ENCODE measurements around the gene MT1H. TPM values are rescaled to one million over a fixed set of nuclear protein-coding genes. Genes with fewer than 3 reads are reported as not detected.

Gene MT1H
- total and polyA plus RNA-seq, 3 donors from 2014 or later = not detected

GRCh38 chr16:56675685-56676210, 6.1 kb downstream of the MT1H start:
- Histone ChIP-seq H3K4me3 (peak overlapping the region in 1 of 2 donors; percentile 39), H3K4me1 (no peaks in the 10 kb centered on the region), H3K27me3 (no peaks in the 10 kb centered on the region), H3K27ac (no peak overlapping the region), H3K36me3 (ENCODE audit: low read depth, missing control alignments) (no peaks in the 10 kb centered on the region), H3K9me3 (no peaks in the 10 kb centered on the region)
- TF ChIP-seq, protein P1, sequence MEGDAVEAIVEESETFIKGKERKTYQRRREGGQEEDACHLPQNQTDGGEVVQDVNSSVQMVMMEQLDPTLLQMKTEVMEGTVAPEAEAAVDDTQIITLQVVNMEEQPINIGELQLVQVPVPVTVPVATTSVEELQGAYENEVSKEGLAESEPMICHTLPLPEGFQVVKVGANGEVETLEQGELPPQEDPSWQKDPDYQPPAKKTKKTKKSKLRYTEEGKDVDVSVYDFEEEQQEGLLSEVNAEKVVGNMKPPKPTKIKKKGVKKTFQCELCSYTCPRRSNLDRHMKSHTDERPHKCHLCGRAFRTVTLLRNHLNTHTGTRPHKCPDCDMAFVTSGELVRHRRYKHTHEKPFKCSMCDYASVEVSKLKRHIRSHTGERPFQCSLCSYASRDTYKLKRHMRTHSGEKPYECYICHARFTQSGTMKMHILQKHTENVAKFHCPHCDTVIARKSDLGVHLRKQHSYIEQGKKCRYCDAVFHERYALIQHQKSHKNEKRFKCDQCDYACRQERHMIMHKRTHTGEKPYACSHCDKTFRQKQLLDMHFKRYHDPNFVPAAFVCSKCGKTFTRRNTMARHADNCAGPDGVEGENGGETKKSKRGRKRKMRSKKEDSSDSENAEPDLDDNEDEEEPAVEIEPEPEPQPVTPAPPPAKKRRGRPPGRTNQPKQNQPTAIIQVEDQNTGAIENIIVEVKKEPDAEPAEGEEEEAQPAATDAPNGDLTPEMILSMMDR (IDR thresholded peaks at IDR 0.05) = no peak
- no peak for TF ChIP-seq POLR2A (IDR thresholded peaks at IDR 0.05)
- WGBS, 2 donors = 15 to 32% methylated on average over 19 to 32 of the region's 32 CpGs
- DNase-seq = no peak
- intact Hi-C loops (cut with DNase I; ENCODE audit: low total_unique reads) = no loop called here

GRCh38 chr16:56677474-56677873, 7.9 kb downstream of the MT1H start:
- no peak for TF ChIP-seq POLR2A (IDR thresholded peaks at IDR 0.05)
- TF ChIP-seq, protein P1 (IDR thresholded peaks at IDR 0.05) = no peak
- H3K9me3 ChIP-seq = no peaks in the 10 kb centered on the region

DNA sequence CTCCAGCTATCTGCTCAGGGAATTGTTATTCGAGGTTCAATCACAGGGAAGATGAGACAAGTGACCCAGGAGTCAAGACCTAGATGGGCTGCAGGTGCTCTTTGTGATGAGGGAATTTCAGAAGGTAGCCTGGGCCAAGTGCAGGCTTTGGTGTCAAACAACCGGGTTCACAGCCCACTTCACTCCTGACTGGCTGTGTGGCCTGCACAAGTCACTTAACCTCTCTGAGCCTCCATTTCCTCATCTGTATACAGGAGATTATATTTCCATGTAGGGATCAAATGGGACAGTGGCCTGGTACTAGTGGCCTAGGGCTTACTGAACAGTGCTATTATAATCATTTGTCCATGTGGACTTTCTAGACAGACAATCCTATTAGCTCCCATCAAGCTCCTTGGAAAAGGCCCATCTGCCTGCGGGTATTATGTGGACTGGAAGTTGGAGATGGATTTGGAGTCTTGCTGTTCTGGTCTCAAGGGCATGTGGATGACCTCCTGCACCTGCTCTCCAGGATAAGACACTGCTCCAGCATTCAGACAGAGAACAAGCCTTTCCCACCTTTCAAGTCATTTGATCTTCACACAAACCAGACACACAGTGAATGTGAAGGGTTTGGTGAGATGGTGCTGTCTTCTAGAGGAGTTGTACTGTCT, 9.6 kb downstream of the MT1H start:
- Histone ChIP-seq H3K27me3 (no peaks in the 10 kb centered on the region), H3K9me3 (no peaks in the 10 kb centered on the region), H3K4me3 (no peak overlapping the region), H3K36me3 (ENCODE audit: low read depth, missing control alignments) (no peaks in the 10 kb centered on the region), H3K4me1 (peaks cover 16% of the 10 kb centered on the region), H3K27ac (no peak overlapping the region)
- WGBS, 2 donors = 88 to 94% methylated on average over 3 of the region's 3 CpGs
- TF ChIP-seq, protein P1 (IDR thresholded peaks at IDR 0.05) = no peak
- no peak for TF ChIP-seq POLR2A (IDR thresholded peaks at IDR 0.05)
- intact Hi-C loops (cut with DNase I; ENCODE audit: low total_unique reads) = no loop called here
- no peak for DNase-seq

More at GRCh38 chr16:56677474-56677873, 7.9 kb downstream of the MT1H start:
- WGBS, 2 donors = 84 to 90% methylated on average over 2 to 3 of the region's 3 CpGs
- no peak overlapping the region for H3K4me3 ChIP-seq
- H3K27me3 ChIP-seq = no peaks in the 10 kb centered on the region
- DNase-seq = no peak
- no peaks in the 10 kb centered on the region for H3K36me3 ChIP-seq (ENCODE audit: low read depth, missing control alignments)
- no peak overlapping the region for H3K27ac ChIP-seq
- intact Hi-C loops (cut with DNase I; ENCODE audit: low total_unique reads) = no loop called here
- peaks cover 8% of the 10 kb centered on the region for H3K4me1 ChIP-seq

DNA sequence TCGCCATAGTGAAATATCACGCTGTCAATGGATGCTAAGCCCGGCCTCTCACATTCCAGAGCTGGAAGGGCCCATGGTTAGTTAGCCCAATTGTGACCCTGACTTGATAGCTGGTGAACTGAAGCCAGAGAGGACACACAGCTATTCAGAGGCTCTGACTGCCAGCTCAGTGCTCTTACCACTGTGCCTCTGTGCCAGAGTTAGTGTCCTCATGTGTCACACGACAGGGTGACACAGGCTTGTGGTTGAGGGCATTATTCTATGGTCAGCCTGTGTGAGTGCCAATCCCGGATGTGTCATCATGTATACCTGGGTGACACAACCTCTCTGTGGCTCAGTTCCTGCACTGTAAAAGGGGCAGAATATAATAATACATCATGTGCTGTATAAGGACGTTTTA, 10.2 kb downstream of the MT1H start:
- H3K4me1 ChIP-seq = peaks cover 16% of the 10 kb centered on the region
- no peaks in the 10 kb centered on the region for H3K27me3 ChIP-seq
- intact Hi-C loops (cut with DNase I; ENCODE audit: low total_unique reads) = no loop called here
- no peak for TF ChIP-seq POLR2A (IDR thresholded peaks at IDR 0.05)
- TF ChIP-seq, protein P1 (IDR thresholded peaks at IDR 0.05) = no peak
- no peak overlapping the region for H3K4me3 ChIP-seq
- WGBS, 2 donors = 89 to 93% methylated on average over 5 to 6 of the region's 6 CpGs
- H3K27ac ChIP-seq = no peak overlapping the region
- H3K36me3 ChIP-seq (ENCODE audit: low read depth, missing control alignments) = no peaks in the 10 kb centered on the region
- H3K9me3 ChIP-seq = no peaks in the 10 kb centered on the region
- DNase-seq = no peak

Data from testis (tissue), 3 donors.